ENCODE data around the gene PLSCR5. TPM values are rescaled to one million over a fixed set of nuclear protein-coding genes. Genes with fewer than 3 reads are reported as not detected.

The PLSCR5 gene
- total RNA-seq, 4 donors from 2014 or later: not detected

DNA sequence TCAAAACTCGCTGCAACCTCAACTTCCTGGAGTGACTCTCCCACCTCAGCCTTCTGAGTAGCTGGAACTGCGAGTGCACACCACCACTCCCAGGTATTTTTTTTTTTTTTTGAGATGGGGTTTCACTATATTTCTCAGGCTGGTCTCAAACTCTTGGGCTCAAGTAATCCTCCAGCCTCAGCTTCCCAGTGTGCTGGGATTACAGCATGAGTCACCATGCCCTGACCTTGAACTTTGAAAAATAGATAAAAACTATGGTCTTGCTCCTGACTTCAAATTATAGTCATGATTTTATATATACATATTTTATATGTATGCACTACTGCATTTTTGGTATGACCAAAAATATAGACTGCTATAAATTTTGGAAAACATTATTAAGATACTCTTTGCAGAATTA, 6.9 kb upstream of the PLSCR5 start:
- H3K27me3 ChIP-seq: no peaks in the 10 kb centered on the region
- H3K27ac ChIP-seq: no peak overlapping the region
- no peak overlapping the region for H3K4me3 ChIP-seq
- TF ChIP-seq, protein P1, sequence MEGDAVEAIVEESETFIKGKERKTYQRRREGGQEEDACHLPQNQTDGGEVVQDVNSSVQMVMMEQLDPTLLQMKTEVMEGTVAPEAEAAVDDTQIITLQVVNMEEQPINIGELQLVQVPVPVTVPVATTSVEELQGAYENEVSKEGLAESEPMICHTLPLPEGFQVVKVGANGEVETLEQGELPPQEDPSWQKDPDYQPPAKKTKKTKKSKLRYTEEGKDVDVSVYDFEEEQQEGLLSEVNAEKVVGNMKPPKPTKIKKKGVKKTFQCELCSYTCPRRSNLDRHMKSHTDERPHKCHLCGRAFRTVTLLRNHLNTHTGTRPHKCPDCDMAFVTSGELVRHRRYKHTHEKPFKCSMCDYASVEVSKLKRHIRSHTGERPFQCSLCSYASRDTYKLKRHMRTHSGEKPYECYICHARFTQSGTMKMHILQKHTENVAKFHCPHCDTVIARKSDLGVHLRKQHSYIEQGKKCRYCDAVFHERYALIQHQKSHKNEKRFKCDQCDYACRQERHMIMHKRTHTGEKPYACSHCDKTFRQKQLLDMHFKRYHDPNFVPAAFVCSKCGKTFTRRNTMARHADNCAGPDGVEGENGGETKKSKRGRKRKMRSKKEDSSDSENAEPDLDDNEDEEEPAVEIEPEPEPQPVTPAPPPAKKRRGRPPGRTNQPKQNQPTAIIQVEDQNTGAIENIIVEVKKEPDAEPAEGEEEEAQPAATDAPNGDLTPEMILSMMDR (IDR thresholded peaks at IDR 0.05): no peak
- no peak for TF ChIP-seq POLR2A (IDR thresholded peaks at IDR 0.05)
- no peak for TF ChIP-seq POLR2AphosphoS5 (IDR thresholded peaks at IDR 0.05)
- TF ChIP-seq EP300 (IDR thresholded peaks at IDR 0.05): no peak
- ATAC-seq: no peak
- 75 to 89% methylated on average over 1 to 2 of the region's 2 CpGs for WGBS, 2 donors (ENCODE audit: low coverage in 1 of 2)
- H3K36me3 ChIP-seq: no peaks in the 10 kb centered on the region
- no peaks in the 10 kb centered on the region for H3K9me3 ChIP-seq
- H3K4me1 ChIP-seq: no peaks in the 10 kb centered on the region

DNA sequence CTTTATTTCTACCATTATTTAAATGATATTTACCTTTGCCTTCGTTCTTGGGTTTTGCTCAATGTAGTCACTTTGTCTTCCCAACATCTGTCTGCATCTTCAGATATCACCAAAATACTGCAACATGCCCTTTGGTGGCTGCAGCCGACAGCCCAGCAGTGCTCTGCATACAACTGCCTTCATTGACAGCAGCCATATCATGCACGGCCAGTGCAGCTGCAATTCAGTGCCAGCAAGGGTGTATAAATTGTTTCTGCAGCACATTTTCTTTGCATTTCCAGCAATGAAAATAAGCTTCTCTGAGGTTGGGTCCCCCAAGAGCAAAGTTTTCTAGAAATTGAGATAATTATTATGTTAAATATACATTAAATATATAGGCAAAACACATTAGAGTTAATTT, 6.0 kb upstream of the PLSCR5 start:
- no peaks in the 10 kb centered on the region for H3K9me3 ChIP-seq
- H3K4me1 ChIP-seq: no peaks in the 10 kb centered on the region
- no peak for ATAC-seq
- TF ChIP-seq EP300 (IDR thresholded peaks at IDR 0.05): no peak
- no peak for TF ChIP-seq POLR2A (IDR thresholded peaks at IDR 0.05)
- TF ChIP-seq, protein P1 (IDR thresholded peaks at IDR 0.05): no peak
- no peak overlapping the region for H3K4me3 ChIP-seq
- WGBS, 2 donors (ENCODE audit: low coverage in 1 of 2): 35 to 49% methylated on average over 3 of the region's 3 CpGs
- no peaks in the 10 kb centered on the region for H3K27me3 ChIP-seq
- H3K27ac ChIP-seq: no peak overlapping the region
- no peaks in the 10 kb centered on the region for H3K36me3 ChIP-seq

DNA sequence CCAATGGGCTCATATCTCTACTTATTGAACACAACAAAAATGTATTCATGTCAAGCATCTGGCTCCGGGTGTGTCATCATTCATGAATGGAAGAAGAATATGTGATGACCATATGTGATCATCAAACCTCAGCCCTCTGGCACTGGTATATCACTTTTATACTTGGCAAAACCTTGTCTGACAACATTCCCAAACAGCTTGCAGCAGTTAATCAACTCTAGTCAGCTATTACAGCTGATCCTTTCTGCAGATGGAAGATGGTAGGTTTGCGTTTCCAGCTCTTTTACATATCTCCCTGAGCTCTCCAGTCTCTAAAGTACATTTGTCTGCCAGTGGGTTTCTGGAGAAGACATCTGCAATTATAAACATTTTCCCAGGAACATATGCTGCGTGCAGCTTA, 6.6 kb downstream of the PLSCR5 start:
- TF ChIP-seq EP300 (IDR thresholded peaks at IDR 0.05) (no peak), POLR2A (IDR thresholded peaks at IDR 0.05) (no peak), POLR2AphosphoS5 (IDR thresholded peaks at IDR 0.05) (no peak)
- TF ChIP-seq, protein P1 (IDR thresholded peaks at IDR 0.05): no peak
- H3K36me3 ChIP-seq: no peaks in the 10 kb centered on the region
- H3K27ac ChIP-seq: no peak overlapping the region
- no peaks in the 10 kb centered on the region for H3K4me1 ChIP-seq
- no peaks in the 10 kb centered on the region for H3K27me3 ChIP-seq
- ATAC-seq: no peak
- no peaks in the 10 kb centered on the region for H3K9me3 ChIP-seq
- 75 to 83% methylated on average over 3 of the region's 3 CpGs for WGBS, 2 donors (ENCODE audit: low coverage in 1 of 2)
- no peak overlapping the region for H3K4me3 ChIP-seq

DNA sequence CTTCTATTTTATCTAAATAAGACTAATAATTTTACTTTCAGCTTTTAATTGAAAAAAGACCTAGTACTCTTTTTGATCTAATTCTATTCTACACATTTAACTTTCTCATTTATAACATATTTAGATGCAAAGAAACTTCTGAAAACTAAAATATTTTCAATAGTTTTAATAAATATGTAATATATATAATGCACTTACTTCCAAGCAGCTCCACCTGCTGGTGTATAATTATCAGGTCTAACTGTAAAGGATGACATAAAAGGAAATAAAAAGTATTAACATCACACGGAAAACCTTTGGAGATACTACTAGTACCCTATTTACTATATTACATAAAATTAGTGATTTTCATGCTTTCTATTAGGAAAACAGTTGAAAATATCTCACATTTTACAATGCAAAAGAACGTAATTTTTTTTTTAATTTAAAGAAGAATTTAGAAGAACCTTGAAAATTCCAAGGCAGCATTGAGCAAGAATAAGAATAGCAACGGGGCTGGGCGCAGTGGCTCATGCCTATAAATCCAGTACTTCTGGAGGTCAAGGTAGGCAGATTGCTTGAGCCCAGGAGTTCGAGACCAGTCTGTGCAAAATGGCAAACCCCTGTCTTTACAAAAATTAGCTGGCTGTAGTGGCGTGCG, 10.2 kb downstream of the PLSCR5 start:
- Histone ChIP-seq H3K4me1 (no peaks in the 10 kb centered on the region), H3K27me3 (no peaks in the 10 kb centered on the region), H3K9me3 (no peaks in the 10 kb centered on the region), H3K27ac (no peak overlapping the region), H3K4me3 (no peak overlapping the region), H3K36me3 (no peaks in the 10 kb centered on the region)
- WGBS, 2 donors (ENCODE audit: low coverage in 1 of 2): 74 to 75% methylated on average over 7 of the region's 7 CpGs
- ATAC-seq: no peak
- TF ChIP-seq POLR2AphosphoS5 (IDR thresholded peaks at IDR 0.05): no peak
- TF ChIP-seq, protein P1 (IDR thresholded peaks at IDR 0.05): peak in 1 of 4 experiments; percentile 29

DNA sequence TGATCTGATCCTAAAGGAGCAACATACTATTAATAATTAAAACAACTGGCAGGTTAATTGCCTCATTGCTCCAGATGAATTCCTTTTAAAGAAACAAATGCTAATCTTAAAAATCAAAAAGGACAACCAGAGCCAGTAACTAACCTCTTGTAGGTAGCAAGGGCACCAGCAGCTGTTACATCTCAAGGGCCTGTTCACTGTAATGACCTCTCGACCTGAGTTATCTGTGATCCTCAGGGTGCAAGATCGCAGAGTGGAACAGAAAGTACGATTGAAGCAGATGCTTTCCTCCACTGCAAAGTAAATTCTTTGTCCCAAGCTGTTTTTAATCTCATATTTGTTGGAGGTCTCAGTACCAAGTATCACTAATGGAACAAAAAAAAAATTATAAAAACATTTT, 11.4 kb downstream of the PLSCR5 start:
- Histone ChIP-seq H3K9me3 (no peaks in the 10 kb centered on the region), H3K27me3 (no peaks in the 10 kb centered on the region), H3K27ac (no peak overlapping the region), H3K4me3 (no peak overlapping the region), H3K36me3 (no peaks in the 10 kb centered on the region), H3K4me1 (no peaks in the 10 kb centered on the region)
- TF ChIP-seq, protein P1 (IDR thresholded peaks at IDR 0.05): no peak
- no peak for TF ChIP-seq POLR2AphosphoS5 (IDR thresholded peaks at IDR 0.05)
- TF ChIP-seq POLR2A (IDR thresholded peaks at IDR 0.05): no peak
- TF ChIP-seq EP300 (IDR thresholded peaks at IDR 0.05): no peak
- no peak for ATAC-seq
- whole genome bisulfite sequencing, 2 donors (ENCODE audit: low coverage in 1 of 2): 83% methylated on average over 3 of the region's 3 CpGs; no CpG with 5 or more reads in 1 of the 2 donors

Data from gastroesophageal sphincter (tissue), 4 donors.